ENCODE data around the gene PIP5K1B.

The PIP5K1B gene

DNA sequence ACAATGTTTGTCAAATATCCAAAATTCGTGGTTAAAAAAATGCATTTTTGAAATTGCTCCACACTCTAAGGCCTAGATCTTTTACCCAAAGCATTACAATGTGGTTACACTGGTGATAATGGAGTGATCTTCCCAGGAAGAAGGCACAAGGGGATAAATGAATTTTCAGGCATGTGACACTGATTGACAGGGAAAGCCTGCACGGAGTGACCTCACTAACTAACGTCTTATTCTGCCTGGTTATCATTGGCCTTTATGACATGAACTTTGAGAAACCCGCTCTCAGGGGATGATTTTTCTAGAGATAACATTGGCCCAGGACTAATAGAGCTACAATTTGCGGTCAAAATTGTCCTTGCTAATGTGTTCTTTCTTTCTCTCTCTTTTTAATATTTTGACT, 171.2 kb downstream of the PIP5K1B start:
- TF ChIP-seq, protein P1, sequence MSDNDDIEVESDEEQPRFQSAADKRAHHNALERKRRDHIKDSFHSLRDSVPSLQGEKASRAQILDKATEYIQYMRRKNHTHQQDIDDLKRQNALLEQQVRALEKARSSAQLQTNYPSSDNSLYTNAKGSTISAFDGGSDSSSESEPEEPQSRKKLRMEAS (IDR thresholded peaks at IDR 0.05) = no peak
- TF ChIP-seq EGR1 (IDR thresholded peaks at IDR 0.05) = no peak
- no peak for TF ChIP-seq CEBPB (IDR thresholded peaks at IDR 0.05)
- no peak for TF ChIP-seq TAF1 (IDR thresholded peaks at IDR 0.05; ENCODE audit: low read depth)
- no peak for TF ChIP-seq TEAD4 (IDR thresholded peaks at IDR 0.05)
- TF ChIP-seq FOXM1 (IDR thresholded peaks at IDR 0.05; ENCODE audit: borderline replicate concordance, low read depth) = no peak
- no peak for TF ChIP-seq EP300 (IDR thresholded peaks at IDR 0.05; ENCODE audit: borderline replicate concordance)
- no peak for TF ChIP-seq REST (IDR thresholded peaks at IDR 0.05; ENCODE audit: low read depth)
- TF ChIP-seq ZBTB7A (IDR thresholded peaks at IDR 0.05; ENCODE audit: low read depth) = no peak
- no peak for TF ChIP-seq CREB1 (IDR thresholded peaks at IDR 0.05; ENCODE audit: low read depth)
- no peak for TF ChIP-seq RAD21 (IDR thresholded peaks at IDR 0.05; ENCODE audit: low read depth)
- no peak for TF ChIP-seq TCF12 (IDR thresholded peaks at IDR 0.05; ENCODE audit: low read depth)
- no peak for TF ChIP-seq NFIC (IDR thresholded peaks at IDR 0.05)
- TF ChIP-seq USF1 (IDR thresholded peaks at IDR 0.05) = no peak
- TF ChIP-seq YY1 (IDR thresholded peaks at IDR 0.05; ENCODE audit: low read depth) = no peak

DNA sequence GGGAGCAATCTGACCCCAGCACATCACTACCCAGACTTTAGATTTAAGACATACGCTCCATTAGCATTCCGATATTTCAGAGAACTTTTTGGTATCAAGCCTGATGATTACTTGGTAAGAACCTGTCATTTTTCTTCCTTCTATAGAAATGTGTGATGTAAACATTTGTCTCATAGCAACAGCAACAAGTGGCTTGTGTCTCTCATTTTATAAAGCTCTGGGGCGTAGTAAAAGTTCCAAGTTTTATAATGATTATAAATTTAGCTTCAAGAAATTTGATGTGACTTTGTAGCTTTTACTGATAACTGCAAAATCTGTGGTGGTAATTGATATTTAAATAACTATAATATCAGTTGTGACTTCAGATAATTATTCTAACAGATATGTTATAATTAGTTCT, 171.6 kb downstream of the PIP5K1B start:
- TF ChIP-seq EP300 (IDR thresholded peaks at IDR 0.05; ENCODE audit: borderline replicate concordance) = no peak
- no peak for TF ChIP-seq ZBTB7A (IDR thresholded peaks at IDR 0.05; ENCODE audit: low read depth)
- no peak for TF ChIP-seq TAF1 (IDR thresholded peaks at IDR 0.05; ENCODE audit: low read depth)
- no peak for TF ChIP-seq REST (IDR thresholded peaks at IDR 0.05; ENCODE audit: low read depth)
- no peak for TF ChIP-seq RAD21 (IDR thresholded peaks at IDR 0.05; ENCODE audit: low read depth)
- no peak for TF ChIP-seq YY1 (IDR thresholded peaks at IDR 0.05; ENCODE audit: low read depth)
- no peak for TF ChIP-seq NFIC (IDR thresholded peaks at IDR 0.05)
- TF ChIP-seq CREB1 (IDR thresholded peaks at IDR 0.05; ENCODE audit: low read depth) = no peak
- TF ChIP-seq, protein P1 (IDR thresholded peaks at IDR 0.05) = no peak
- no peak for TF ChIP-seq CEBPB (IDR thresholded peaks at IDR 0.05)
- no peak for TF ChIP-seq EGR1 (IDR thresholded peaks at IDR 0.05)
- no peak for TF ChIP-seq TEAD4 (IDR thresholded peaks at IDR 0.05)
- TF ChIP-seq FOXM1 (IDR thresholded peaks at IDR 0.05; ENCODE audit: borderline replicate concordance, low read depth) = no peak
- TF ChIP-seq USF1 (IDR thresholded peaks at IDR 0.05) = no peak
- no peak for TF ChIP-seq TCF12 (IDR thresholded peaks at IDR 0.05; ENCODE audit: low read depth)

DNA sequence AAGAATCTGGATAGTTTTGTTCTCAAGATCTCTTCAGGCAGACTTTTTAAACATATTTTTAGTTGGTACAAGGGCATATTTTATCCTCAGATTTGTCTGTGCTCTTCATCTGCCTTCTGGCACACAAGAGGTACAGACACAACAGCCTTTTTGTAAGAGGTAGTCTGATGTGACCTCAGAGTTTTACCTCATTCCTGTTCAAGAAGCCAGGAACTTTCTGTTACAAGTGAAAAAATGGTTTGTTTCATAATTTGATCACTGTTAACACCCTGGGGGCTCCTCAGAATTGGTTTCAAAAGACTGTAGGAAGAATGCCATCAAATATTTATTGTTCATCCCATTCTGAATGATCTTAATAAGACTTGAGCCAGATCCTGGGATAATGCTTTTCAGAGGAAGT, 172.2 kb downstream of the PIP5K1B start:
- TF ChIP-seq ZBTB7A (IDR thresholded peaks at IDR 0.05; ENCODE audit: low read depth) (no peak), FOXM1 (IDR thresholded peaks at IDR 0.05; ENCODE audit: borderline replicate concordance, low read depth) (no peak), CEBPB (IDR thresholded peaks at IDR 0.05) (no peak), EGR1 (IDR thresholded peaks at IDR 0.05) (no peak), TEAD4 (IDR thresholded peaks at IDR 0.05) (no peak), NFIC (IDR thresholded peaks at IDR 0.05) (no peak), TCF12 (IDR thresholded peaks at IDR 0.05; ENCODE audit: low read depth) (no peak), EP300 (IDR thresholded peaks at IDR 0.05; ENCODE audit: borderline replicate concordance) (no peak), USF1 (IDR thresholded peaks at IDR 0.05) (no peak), REST (IDR thresholded peaks at IDR 0.05; ENCODE audit: low read depth) (no peak), YY1 (IDR thresholded peaks at IDR 0.05; ENCODE audit: low read depth) (no peak), CREB1 (IDR thresholded peaks at IDR 0.05; ENCODE audit: low read depth) (no peak), RAD21 (IDR thresholded peaks at IDR 0.05; ENCODE audit: low read depth) (no peak), TAF1 (IDR thresholded peaks at IDR 0.05; ENCODE audit: low read depth) (no peak)
- TF ChIP-seq, protein P1 (IDR thresholded peaks at IDR 0.05) = no peak
